CD4-positive, alpha-beta T cell treated with Interleukin-17A for 4 hours (primary cell): ENCODE measurements around the gene PLAC1.

Experiments used
- DNase-seq: peaks from one replicate; pipeline ENCODE4 v3.0.0-alpha.2; 2020; ENCODE audit warnings: mixed read lengths

The PLAC1 gene

DNA sequence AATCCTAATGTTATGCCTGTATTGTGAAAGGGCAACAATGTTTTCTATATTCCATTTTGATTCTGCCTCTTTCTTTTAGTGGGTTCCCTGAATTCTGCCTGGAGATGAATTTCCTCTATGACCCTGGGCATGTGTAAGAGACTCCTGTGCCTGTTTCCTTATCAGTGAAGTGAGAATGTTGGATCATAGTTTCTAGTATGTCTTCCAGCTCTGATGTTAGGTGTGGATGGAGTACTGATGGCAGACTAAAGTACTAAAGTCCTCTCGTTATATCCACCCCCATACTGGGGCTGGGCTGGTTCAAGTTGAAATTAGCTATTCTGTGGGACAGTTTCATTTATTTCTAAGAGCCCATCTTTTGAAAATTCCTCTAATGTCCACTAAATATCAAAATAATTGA lies 29.6 kb downstream of the PLAC1 start:
- no peak for DNase-seq

DNA sequence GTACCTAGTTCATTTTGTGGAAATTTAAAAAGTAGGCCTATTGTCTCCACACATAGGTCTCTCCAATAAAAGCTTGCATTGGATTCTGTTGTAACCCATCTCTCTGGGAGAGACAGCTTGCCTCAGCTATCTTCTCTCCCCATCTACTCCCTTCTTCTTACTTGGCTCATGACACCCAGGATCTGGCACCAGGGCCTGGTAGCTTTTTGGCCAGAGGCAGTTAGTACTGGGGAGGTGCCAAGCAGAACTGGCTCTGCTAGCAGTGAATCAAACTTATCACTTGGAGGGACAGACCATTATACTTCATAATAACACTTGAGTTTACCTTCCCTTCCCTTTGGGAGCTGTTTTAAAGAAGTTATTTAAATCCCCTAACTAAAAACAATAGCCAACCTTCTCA lies 31.8 kb downstream of the PLAC1 start:
- DNase-seq = no peak

DNA sequence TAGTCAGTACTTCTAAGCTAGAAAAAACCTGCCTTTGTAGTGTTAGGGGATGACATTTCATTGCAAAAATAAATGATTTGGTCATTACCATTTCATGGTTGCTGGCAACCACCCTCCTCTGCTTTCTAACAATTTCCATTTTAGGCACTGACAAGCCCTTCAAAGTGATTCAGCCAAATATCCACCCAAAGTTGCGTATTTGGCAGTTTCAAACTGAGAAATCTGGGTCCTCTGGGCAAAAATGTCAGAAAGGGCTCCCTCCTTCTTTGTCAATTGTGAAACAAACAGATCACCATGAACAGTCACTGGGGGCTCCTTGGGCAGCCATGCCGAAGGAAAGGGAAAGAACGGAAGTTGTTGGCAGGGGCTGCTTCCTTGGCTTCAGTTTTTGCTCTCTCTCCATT lies 33.0 kb downstream of the PLAC1 start:
- DNase-seq = no peak

DNA sequence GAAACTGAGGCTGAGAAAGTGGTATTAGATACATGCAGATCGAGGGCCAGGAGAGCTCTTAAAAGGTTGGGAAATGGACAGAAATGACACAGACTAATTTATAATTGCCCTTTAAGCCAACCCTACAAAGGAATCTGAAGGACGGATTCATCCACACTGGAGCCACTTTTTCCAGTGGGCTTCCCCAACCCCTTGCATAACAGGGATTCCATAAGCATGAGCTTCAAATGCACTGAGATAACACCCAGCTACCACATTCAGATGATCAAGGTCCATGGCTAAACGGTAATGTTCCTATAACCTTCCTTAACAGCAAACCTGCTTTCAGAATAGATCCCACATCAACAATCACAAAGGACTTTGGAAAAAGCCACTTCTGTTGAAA lies 34.2 kb downstream of the PLAC1 start:
- DNase-seq = no peak

DNA sequence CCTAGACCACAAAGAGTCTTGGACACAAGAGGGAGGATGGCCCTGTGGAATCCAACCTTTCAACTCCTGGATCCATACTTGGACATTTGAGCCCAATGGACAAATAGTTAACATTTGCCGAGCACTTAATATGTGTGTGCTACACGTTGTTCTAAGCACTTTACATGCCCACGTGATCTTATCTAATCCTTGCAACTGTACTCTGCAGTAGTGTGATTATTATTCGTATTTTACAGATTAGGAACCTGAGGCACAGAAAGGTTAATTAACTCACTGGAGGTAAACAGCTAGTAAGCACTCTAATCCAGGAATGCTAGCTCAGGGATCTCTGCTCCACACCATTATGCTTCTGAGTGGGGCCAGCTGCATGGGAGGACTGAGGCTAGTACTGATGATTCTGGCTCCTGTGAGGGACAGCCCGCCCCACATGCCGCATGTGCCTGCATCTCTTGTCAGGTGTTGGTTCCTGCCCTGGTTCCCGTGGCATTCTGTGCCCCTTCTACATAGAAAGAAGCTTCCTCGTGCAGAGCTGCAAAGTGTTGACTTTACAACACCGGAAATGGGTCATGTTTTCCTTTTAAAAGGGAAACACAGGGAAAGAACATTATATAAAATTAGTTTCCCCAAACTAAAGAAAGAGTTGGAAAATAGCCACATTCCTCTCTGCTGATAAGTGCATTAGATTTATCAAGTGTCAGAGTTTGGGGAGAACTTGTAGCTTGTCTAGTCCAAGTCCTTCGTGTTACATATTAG lies 34.8 kb downstream of the PLAC1 start:
- DNase-seq = no peak

DNA sequence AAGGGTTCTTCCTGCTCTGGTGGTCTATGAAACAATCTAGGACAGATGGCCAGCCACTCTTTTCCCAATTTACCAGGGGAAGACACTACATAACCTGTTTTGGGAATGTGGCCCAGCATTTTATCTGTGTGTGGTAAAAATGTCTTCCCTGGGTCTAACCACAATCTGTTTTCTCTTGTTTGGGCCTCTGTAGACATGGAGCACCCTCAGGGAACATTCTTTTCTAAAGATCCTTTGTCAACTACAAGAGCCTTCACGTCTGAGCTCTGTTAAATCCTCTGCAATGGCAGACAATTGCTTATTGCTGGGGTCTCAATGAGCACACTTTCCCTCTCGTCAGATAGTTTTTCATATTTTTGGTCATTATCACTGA lies 35.5 kb downstream of the PLAC1 start:
- no peak for DNase-seq

DNA sequence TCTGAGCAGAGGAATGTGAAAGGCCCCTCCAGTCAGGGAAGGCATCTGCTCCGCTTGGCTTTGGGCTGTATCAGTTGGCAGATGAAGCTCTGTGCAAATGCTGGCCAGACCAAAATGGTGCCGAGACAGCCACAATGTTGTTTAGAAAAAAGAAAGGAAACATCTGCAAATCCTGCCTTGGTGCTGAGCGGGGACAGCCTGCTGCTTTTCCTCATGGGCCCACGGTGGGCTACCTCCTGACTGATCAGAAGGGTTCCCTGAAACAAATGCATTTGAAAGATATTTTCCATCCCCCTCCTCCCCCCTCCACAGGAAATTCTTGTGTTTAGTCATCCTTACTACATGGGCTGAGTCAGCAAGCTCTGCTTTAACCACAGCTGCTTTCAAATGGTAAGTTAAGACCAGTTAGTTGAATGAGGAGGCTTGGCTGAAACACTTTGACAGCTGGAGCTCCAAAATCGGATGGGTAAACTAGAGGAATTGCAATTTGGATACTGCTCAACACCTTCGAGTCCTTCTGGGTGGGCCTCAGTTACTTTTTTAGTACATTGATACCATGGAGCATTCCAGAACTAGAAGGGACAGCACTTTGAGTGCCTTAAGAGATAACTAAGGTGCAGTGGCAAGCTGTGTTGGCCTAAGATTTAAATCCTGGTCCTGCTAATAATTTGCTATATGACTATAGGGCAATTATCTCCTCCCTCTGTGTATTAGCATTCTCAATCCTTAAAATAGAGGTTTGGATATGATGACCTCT lies 36.0 kb downstream of the PLAC1 start:
- no peak for DNase-seq

DNA sequence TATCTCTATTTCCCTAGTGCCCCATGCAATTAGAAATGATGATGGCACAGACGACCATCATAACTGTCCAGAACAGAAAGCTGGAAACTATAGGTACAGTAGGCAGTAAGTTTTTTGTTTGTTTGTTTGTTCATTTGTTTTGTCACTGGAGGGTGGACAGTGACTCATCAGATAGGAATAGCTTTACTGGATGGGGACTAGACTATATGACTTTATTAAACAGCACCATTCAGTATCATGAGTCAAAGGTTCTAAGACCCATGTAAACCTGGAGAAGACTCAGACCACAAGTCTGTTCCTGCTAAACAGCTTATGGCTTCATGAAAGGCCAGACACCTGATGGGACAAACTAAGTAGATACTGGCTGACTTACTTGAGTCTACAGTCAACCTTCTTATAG lies 38.4 kb downstream of the PLAC1 start:
- DNase-seq = no peak

DNA sequence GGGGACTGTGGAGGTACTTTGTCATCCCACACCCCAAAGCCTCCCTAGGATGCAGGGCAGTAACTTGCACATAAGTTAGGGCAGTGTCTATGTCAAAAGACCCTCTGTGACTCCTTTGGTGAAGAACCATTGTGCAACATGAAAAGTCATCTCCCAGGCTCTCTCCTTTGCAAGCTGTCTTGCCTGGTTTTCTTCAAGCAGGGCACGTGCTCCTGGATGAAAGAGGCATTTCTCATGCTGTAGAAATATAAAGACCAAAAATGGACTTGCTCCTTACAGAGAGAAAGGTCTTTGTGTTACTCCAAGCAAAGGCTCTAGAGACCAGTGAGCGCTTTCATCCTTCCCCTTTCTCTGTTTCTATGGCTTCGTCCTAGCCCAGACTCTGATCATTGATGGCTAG lies 44.9 kb downstream of the PLAC1 start:
- DNase-seq = no peak

DNA sequence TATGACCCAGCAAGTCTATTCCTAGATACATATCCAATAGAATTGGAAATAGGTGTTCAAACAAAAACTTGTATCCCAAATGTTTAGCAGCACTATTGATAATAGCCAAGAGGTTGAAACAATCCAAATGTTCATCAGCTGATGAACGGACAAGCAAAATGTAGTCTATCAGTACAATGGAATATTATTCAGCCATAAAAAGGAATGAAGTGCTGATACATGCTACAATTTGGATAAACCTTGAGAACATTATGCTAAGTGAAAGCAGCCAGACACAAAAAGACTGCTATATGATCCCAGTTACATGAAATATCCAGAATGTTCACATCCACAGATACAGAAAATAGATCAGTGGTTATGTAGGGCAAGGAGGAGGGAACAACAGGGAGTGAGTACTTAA lies 50.1 kb downstream of the PLAC1 start:
- no peak for DNase-seq

DNA sequence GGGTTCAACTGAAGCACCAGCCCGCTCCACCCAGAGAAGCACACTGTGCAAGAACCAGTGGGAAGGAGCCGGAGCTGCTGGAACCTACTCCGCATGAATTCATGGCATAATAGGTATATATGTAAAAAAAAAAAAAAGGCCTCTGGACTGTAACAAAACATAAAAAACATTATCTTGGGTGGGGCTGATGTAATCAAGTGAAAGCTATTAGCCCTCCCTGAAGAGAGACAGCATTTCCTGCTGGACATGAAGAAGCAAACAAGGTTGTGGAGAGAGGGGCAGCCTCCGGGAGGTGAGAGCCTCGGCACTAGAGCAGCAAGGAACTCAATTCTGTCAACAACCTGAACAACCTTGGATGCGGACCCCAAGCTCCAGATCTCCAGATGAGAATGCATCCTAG lies 50.7 kb downstream of the PLAC1 start:
- no peak for DNase-seq

DNA sequence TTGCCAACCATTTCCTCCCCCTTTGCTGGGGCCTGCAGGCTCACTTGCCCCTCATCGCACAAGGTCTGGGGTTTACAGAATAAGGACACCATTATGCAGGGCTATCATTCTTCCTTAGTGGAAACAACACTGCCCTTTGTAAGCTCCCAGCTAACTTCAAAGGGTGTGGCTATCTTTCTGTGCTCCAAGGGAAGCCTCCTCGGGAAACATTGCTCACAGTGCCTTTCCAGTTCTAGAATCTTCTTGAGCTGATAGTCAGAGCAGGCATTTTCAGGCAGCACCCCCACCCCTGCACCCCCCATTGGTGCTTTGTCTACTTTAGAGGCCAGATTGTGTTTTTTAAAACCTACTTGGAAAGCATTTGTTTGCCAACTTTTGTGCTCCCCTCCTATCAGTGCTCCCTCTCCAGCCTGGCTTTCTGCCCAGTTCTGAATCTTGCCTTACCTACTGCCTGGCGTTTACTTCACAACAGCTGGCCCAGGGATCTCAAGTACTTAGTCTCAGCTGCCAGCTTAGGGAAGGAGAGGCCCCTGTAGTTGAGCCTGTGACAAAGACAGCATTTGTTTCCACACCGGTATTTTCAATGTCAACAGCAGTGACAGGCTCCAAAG lies 53.5 kb downstream of the PLAC1 start:
- no peak for DNase-seq

DNA sequence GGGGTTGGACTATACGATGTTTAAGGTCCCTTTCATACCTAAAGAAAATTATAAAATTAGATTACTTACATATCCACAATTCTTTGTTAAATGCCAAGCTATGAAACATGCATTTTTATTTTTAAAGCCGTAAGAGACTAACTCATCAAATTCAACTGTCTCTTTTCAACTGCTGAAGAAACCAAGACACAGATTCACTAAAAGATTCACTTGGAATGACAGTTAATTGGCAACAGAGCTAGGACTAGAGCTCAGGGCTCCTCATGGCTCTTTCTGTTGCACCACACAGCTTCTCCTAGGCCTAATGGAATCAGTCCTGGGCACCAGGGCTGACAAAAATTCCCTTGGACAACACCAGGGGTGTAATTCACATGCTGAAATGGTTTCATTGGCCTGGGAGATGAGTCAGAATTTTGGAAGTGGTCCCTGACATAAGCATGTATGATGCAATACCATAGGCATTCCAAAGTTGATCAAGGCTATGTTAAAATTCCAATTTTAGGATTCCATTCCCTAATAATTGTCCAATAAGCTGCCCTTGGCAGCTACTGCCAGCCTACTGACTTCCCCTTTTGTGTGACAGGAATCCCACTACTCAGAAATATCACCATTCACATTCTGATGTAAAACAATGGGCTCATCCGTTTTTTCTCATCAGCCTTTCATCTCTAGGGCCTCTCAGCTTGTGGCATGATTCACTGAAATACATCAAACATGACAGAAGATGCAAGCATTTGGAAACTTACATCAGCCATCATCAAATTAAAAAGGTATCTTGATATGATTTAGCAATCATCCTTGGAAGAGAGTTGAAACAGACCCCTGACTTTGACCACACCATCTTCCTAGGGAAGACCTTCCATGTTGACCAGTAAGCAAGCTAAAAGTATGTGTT lies 54.2 kb downstream of the PLAC1 start:
- no peak for DNase-seq

DNA sequence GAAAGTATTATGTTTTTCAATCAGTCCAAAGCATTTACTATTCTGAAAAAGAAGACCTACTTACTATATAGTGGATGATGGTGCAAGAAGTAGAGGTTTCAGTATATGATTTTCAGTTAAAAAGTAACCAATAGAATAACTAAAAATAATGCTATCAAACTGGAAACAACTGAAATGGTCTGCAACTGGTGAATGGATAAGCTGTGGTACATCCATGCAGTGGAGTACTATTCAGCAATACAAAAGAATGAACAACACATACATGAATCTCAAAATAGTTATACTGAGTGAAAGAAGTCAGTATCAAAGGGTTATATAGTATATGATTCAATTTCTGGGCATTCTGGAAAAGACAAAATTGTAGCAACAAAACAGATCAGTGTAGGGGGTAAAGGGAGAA lies 55.9 kb downstream of the PLAC1 start:
- no peak for DNase-seq

DNA sequence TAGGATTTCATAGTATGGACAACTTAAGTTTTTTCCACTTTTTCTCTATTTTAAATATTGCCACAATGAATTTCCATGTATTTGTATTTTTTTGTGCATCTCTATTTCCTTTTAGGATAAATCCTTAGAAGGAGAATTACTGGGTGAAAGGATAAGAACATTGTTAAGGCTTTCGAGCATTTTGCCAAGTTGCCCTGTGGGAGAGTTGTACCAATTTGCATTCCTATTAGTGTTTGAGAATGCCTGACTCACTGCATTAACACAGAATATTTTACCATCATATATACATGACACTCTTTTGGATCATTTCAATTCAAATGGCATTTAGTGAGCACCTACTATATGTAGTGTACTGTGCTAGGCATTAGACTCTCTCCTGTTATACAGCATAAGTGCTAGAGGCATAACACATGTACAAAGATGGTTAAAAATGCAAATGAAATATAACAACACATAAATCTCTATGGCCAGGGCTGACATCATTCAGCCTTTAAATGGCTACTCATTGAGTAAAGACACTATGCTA lies 57.0 kb downstream of the PLAC1 start:
- no peak for DNase-seq

DNA sequence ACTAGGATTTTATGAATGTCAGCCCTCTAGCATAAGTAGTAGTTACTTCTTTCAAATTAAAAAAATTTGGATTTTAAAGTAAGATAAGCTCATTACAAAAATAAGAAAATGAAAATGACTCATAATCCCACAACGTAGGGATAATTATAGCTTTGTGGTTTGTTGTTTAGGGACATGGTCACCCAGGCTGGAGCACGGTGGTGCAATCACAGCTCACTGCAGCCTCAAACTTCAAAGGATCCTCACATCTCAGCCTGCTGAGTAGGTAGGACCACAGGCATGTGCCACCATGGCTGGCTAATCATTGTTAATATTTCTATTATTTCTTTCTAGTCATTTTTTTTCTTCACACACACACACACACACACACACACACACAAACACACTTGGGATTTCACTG lies 57.6 kb downstream of the PLAC1 start:
- no peak for DNase-seq

DNA sequence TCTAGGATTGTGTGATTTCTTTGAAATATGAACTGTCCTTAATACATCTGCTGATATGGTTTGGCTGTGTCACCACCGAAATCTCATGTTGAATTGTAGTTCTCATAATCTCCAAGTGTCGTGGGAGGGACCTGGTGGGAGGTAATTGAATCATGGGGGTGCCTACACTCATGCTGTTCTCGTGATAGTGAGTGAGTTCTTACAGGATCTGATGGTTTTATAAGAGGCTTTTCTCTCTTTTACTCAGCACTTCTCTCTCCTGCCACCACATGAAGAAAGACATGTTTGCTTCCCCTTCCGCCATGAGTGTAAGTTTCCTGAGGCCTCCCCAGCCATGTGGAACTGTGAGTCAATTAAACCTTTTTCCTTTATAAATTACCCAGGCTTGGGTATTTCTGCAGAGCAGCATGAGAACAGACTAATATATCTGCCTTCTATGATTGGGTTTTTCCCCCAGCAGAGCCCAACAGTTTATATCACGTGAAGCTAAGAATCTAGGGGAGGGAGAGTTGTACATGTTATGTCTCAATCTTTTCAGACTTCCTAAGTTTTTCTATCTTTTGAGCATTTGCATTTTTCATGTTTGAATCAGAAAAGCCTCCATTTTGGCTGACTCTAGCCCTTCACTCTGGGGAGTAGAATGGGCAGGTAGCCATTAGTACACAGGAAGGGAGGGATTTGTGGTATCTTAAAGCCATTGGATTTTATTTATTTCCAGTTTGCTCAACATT lies 58.9 kb downstream of the PLAC1 start:
- DNase-seq = no peak

DNA sequence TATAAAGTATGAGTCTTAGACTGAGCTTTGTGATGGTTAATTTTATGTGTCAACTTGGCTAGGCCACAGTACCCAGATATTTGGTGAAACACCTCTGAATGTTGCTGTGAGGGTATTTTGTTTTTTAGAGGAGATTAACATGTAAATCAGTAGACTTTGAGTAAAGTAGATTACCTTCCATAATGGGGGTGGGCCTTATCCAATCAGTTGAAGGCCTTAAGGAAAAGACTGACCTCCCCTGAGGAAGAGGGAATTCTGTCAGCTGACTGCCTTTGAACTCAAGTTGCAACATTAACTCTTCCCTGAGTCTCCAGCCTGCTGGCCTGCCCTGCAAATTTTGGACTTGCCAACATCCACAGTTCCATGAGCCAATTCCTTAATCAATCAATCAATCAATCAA lies 66.0 kb downstream of the PLAC1 start:
- no peak for DNase-seq

DNA sequence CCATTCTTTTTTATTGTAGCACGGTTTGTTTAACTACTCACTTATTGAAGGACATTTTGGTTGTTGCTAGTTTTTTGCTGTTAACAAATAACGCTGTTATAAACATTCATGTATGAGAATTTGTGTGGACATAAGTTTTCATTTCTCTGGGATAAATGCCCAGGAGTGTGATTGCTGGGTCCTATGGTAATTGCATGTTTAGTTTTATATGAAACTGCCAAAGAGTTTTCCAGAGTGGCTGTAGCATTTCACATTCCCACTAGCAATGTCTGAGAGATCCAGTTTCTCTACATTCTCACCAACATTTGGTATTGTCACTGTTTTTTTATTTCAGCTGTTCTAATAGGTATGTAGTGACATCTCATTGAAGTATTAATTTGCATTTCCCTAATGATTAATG lies 66.8 kb downstream of the PLAC1 start:
- DNase-seq = no peak

DNA sequence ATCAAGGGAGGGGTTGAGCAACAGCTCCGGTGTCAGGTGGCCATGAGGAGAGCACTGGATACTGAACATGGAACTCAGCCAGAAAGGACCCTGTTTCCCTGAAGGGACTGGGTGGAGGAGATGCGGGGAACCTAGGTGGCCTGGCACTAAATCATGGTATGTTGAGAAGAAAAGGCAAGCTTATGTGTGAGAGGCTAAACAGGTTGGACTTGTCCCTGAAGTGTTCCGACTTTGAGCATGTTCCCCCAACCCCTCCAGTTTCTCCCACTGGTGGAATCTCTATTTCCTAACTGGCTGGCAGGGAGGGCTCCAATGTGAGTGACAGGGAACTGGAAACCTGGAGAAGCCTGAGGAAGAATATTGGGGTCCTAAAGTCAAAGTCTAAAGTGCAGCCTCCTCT lies 69.5 kb downstream of the PLAC1 start:
- DNase-seq = no peak

DNA sequence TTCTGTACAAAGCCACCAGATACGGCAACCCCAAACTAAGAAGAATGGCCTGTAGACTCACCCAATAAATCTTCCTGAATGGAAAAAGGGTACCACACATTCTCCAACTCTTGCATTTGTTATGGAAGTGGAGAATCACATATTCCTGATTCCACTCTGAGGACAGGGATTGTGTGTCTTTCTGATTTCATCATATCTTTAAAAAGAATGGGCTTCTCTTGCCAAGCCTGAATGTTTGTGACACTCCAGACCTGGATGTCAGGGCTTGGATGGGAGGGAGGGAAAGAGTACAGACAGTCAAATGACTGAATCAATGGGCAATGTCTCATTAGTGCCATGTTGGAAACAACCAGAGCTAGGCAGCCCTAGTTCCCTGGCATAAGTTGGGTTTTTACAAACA lies 77.4 kb downstream of the PLAC1 start:
- no peak for DNase-seq

DNA sequence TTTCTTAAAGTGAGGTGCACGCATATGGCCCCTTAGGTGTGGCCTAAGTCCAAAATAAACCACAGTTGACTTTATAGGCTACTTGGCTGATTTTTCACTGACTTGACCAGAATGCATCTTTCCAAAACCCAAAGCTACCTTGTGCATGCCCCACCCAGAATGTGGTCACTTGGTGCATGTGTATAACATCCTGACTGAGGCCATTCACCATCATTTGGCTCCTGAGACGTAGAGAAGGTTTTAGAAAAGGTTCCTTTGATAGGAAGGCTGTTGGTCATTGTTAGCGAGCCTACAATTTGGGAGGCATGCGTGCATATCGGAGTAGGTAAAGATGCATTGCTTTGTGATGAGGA lies 84.6 kb downstream of the PLAC1 start:
- DNase-seq = no peak
